Transverse colon (tissue), 4 donors: ENCODE results near the gene TOX4.

Experiments
- POLR2A ChIP-seq: fragments of 450-650 bp; IDR thresholded peaks from one replicate; pipeline ENCODE4 v1.6.1; 2016; ENCODE audit warnings: antibody characterized with exemption, mild to moderate bottlenecking, moderate library complexity
- POLR2AphosphoS5 ChIP-seq, 3 donors: sonication (generic); formaldehyde crosslinking; IDR thresholded peaks; one replicate each; pipeline ENCODE4 v1.6.1; 2016; ENCODE audit warnings: antibody characterized with exemption in 3 of 3
- TF ChIP-seq, protein P1 (sequence below), 5 experiments: fragments of 200-600 bp in 3 of 5; fragments of 450-650 bp in 2 of 5; sonication (generic) in 3 of 5; IDR thresholded peaks; 1 replicate in 2 of 5; 2 replicates in 3 of 5; pipeline ENCODE4 v1.5.1; 2016 to 2017; ENCODE audit warnings: antibody characterized with exemption in 5 of 5, inconsistent platforms in 3 of 5, mild to moderate bottlenecking in 2 of 5, moderate library complexity in 1 of 5

DNA sequence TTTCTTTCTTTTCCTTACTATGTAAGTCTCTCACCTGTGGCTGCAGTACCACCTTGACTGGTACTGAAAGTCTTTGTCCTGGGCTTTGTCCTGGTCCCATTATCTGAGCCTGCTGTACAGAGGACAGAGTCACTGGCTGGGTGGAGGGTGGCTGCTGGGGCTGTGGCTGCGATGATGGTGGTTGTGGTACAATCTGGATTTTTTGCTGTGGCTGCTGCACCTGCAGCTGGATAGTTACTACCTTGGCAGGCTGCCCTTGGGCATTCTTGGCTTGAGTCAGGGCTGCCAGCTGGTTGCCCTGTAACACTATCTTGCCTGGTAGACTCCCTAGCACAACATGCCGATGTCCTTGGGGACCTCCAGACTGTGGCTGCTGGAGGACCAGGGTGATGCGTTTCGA lies 48.1 kb upstream of the TOX4 start:
- no peak for TF ChIP-seq POLR2A
- TF ChIP-seq, protein P1, sequence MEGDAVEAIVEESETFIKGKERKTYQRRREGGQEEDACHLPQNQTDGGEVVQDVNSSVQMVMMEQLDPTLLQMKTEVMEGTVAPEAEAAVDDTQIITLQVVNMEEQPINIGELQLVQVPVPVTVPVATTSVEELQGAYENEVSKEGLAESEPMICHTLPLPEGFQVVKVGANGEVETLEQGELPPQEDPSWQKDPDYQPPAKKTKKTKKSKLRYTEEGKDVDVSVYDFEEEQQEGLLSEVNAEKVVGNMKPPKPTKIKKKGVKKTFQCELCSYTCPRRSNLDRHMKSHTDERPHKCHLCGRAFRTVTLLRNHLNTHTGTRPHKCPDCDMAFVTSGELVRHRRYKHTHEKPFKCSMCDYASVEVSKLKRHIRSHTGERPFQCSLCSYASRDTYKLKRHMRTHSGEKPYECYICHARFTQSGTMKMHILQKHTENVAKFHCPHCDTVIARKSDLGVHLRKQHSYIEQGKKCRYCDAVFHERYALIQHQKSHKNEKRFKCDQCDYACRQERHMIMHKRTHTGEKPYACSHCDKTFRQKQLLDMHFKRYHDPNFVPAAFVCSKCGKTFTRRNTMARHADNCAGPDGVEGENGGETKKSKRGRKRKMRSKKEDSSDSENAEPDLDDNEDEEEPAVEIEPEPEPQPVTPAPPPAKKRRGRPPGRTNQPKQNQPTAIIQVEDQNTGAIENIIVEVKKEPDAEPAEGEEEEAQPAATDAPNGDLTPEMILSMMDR (IDR thresholded peaks at IDR 0.05): no peak
- TF ChIP-seq POLR2AphosphoS5 (IDR thresholded peaks at IDR 0.05): no peak
